Measurements from ENCODE around the gene UBE2S. TPM values are rescaled to one million over a fixed set of nuclear protein-coding genes. Genes with fewer than 3 reads are reported as not detected.

The UBE2S gene
- total RNA-seq, 1 experiment from 2014 or later: 279 TPM

GRCh38 chr19:55353803-55354697 lies 53.5 kb downstream of the UBE2S start:
- ChIA-PET CTCF (interaction anchor here (0.6 kb wide), 1 partner anchor 53 kb away, joined by 3 read pairs; no protein-coding TSS in a partner anchor), POLR2A (interaction anchor here (1.5 kb wide), 1 partner anchor 15 kb away, joined by 6 read pairs; the partner anchor contains the start of gene KMT5C)
- Mint-ChIP-seq H3K4me3 (ENCODE audit: unreplicated experiment) (peak overlapping the region; percentile 80), H3K27ac (ENCODE audit: unreplicated experiment) (no peak overlapping the region), H3K9me3 (ENCODE audit: unreplicated experiment) (no peaks in the 10 kb centered on the region), H3K36me3 (ENCODE audit: insufficient read depth, unreplicated experiment) (peaks cover 13% of the 10 kb centered on the region), H3K27me3 (ENCODE audit: insufficient read depth, unreplicated experiment) (peaks cover 15% of the 10 kb centered on the region), H3K4me1 (ENCODE audit: low read depth, unreplicated experiment) (peaks cover 9% of the 10 kb centered on the region)
- BruUV-seq (replicated peaks): no TSS peak
- Histone ChIP-seq H3K4me3 (ENCODE audit: low read depth, low read length) (peak overlapping the region; percentile 64), H3K9me3 (no peaks in the 10 kb centered on the region), H3K36me3 (ENCODE audit: control insufficient read depth, insufficient read depth, low read length) (no peaks in the 10 kb centered on the region), H3K4me1 (peaks cover 19% of the 10 kb centered on the region), H3K27me3 (replicated peaks; ENCODE audit: control insufficient read depth, insufficient read depth, low read length) (peaks cover 5% of the 10 kb centered on the region)
- peak; percentile 74 to 82 for DNase-seq
- TF ChIP-seq CTCF (IDR thresholded peaks at IDR 0.05; ENCODE audit: insufficient read depth in 1 of 2, low read depth in 1 of 2, low read length in 1 of 2, severe bottlenecking in 1 of 2, unreplicated experiment in 1 of 2): no peak
- intact Hi-C loops (cut with micrococcal nuclease; ENCODE audit: unreplicated experiment): loop anchor here (1.0 kb wide), 1 partner anchor 15 kb away; the partner anchor contains the start of gene KMT5C

DNA sequence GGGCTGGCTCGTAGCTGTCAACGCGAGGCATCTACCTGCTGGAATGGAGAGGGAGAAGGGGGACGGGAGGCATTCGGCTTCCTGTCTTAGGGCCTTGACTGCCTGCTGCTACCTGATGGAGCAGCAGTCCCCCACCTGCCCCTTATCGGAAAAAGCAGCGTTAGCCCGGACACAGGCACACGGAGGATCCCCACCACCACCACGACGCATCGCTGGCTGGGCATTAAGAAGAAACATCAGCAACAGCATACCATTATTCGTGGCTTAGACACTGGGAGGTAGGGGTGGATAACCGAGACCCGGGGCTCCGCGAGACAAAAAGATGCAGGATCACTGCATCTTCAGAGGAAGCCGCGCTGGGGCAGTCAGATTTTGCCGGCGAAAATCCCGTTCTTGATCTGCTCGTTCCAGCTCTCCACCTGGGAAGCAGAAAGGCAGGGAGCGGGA lies 54.2 kb downstream of the UBE2S start:
- Mint-ChIP-seq H3K9me3 (ENCODE audit: unreplicated experiment) (no peaks in the 10 kb centered on the region), H3K27me3 (ENCODE audit: insufficient read depth, unreplicated experiment) (peaks cover 15% of the 10 kb centered on the region), H3K4me1 (ENCODE audit: low read depth, unreplicated experiment) (peaks cover 9% of the 10 kb centered on the region), H3K36me3 (ENCODE audit: insufficient read depth, unreplicated experiment) (peaks cover 13% of the 10 kb centered on the region), H3K27ac (ENCODE audit: unreplicated experiment) (no peak overlapping the region), H3K4me3 (ENCODE audit: unreplicated experiment) (peak overlapping the region; percentile 80)
- Histone ChIP-seq H3K4me3 (ENCODE audit: low read depth, low read length) (peak overlapping the region; percentile 64), H3K27me3 (replicated peaks; ENCODE audit: control insufficient read depth, insufficient read depth, low read length) (peaks cover 5% of the 10 kb centered on the region), H3K9me3 (no peaks in the 10 kb centered on the region), H3K36me3 (ENCODE audit: control insufficient read depth, insufficient read depth, low read length) (no peaks in the 10 kb centered on the region), H3K4me1 (peaks cover 19% of the 10 kb centered on the region)
- CTCF ChIA-PET: interaction anchor here (0.6 to 1.1 kb wide), 2 partner anchors 14 to 53 kb away, joined by 3 read pairs; partner anchors contain the start of gene KMT5C
- TF ChIP-seq CTCF (IDR thresholded peaks at IDR 0.05; ENCODE audit: insufficient read depth in 1 of 2, low read depth in 1 of 2, low read length in 1 of 2, severe bottlenecking in 1 of 2, unreplicated experiment in 1 of 2): no peak
- POLR2A ChIA-PET: interaction anchor here (1.5 kb wide), 1 partner anchor 14 kb away, joined by 6 read pairs; the partner anchor contains the start of gene KMT5C
- BruUV-seq (replicated peaks): no TSS peak
- intact Hi-C loops (cut with micrococcal nuclease; ENCODE audit: unreplicated experiment): no loop called here
- DNase-seq: peak in 1 of 2 experiments; percentile 31

DNA sequence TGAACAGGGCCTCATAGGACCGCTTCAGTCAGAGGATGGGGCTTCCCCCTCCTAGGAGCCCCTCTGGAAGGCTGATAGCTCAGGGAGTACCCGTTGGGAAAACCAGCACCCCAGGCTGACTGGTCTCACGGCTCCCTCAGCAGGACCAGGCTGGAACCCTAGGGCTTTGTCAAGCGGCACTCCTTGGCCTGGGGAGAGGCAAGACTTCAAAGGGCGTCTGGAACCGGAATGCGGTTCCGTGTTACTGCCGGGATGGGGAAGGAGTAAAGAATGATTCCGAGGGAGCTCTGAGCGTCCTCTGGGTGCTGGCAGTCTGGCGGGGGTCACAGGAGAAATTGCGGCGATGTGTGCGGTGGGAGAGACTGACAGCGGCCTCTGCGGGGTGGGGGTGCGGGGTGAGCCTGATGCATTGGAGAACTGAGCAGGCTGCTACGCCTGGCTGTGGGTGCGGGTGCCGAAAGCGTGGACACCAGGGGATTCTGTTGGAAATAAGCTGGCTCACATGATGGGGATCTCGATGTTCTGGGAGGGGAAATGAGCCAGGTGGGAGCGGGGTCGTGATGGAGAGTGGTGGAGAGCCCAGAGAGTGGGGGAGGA lies 54.9 kb downstream of the UBE2S start:
- intact Hi-C loops (cut with micrococcal nuclease; ENCODE audit: unreplicated experiment): no loop called here
- H3K27me3 Mint-ChIP-seq (ENCODE audit: insufficient read depth, unreplicated experiment): peaks cover 15% of the 10 kb centered on the region
- ChIA-PET CTCF (interaction anchor here (1.1 kb wide), 1 partner anchor 13 kb away, joined by 3 read pairs; the partner anchor contains the start of gene KMT5C), POLR2A (interaction anchor here (1.5 kb wide), 1 partner anchor 13 kb away, joined by 6 read pairs; the partner anchor contains the start of gene KMT5C)
- peaks cover 19% of the 10 kb centered on the region for H3K4me1 ChIP-seq
- H3K4me3 ChIP-seq (ENCODE audit: low read depth, low read length): no peak overlapping the region
- TF ChIP-seq CTCF (IDR thresholded peaks at IDR 0.05; ENCODE audit: insufficient read depth in 1 of 2, low read depth in 1 of 2, low read length in 1 of 2, severe bottlenecking in 1 of 2, unreplicated experiment in 1 of 2): no peak
- no TSS peak for BruUV-seq (replicated peaks)
- peaks cover 9% of the 10 kb centered on the region for H3K4me1 Mint-ChIP-seq (ENCODE audit: low read depth, unreplicated experiment)
- no peaks in the 10 kb centered on the region for H3K9me3 ChIP-seq
- H3K4me3 Mint-ChIP-seq (ENCODE audit: unreplicated experiment): peak overlapping the region; percentile 80
- peak overlapping the region; percentile 10 for H3K27ac Mint-ChIP-seq (ENCODE audit: unreplicated experiment)
- H3K27me3 ChIP-seq (replicated peaks; ENCODE audit: control insufficient read depth, insufficient read depth, low read length): peaks cover 5% of the 10 kb centered on the region
- H3K9me3 Mint-ChIP-seq (ENCODE audit: unreplicated experiment): no peaks in the 10 kb centered on the region
- no peaks in the 10 kb centered on the region for H3K36me3 ChIP-seq (ENCODE audit: control insufficient read depth, insufficient read depth, low read length)
- DNase-seq: peak in 1 of 2 experiments; percentile 49
- peaks cover 13% of the 10 kb centered on the region for H3K36me3 Mint-ChIP-seq (ENCODE audit: insufficient read depth, unreplicated experiment)

Measured in Caco-2 (cell line).